Vagina (tissue), 2 donors: ENCODE measurements around the gene KATNA1.

Source experiments
- CTCF ChIP-seq, 3 experiments: fragments of 450-650 bp in 2 of 3; fragments of 200-600 bp in 1 of 3; sonication (generic) in 1 of 3; IDR thresholded peaks; one replicate each; pipeline ENCODE4 v1.5.1; 2017 to 2019; ENCODE audit warnings: antibody characterized with exemption in 3 of 3, mild to moderate bottlenecking in 2 of 3, moderate library complexity in 2 of 3
- POLR2A ChIP-seq, 2 donors: fragments of 450-650 bp; IDR thresholded peaks; one replicate each; pipeline ENCODE4 v1.6.1; 2017; ENCODE audit warnings: antibody characterized with exemption in 2 of 2, mild to moderate bottlenecking in 2 of 2, moderate library complexity in 2 of 2

- TF ChIP-seq CTCF (IDR thresholded peaks at IDR 0.05) (no peak), POLR2A (IDR thresholded peaks at IDR 0.05) (no peak)
Observed at GRCh38 chr6:149614337-149614736, 34.2 kb downstream of the KATNA1 start.
